ENCODE data around the gene LCN9. TPM values are rescaled to one million over a fixed set of nuclear protein-coding genes. Genes with fewer than 3 reads are reported as not detected.

LCN9 gene
- total RNA-seq, 3 donors from 2014 or later = 0.64 TPM; not detected in 2

DNA sequence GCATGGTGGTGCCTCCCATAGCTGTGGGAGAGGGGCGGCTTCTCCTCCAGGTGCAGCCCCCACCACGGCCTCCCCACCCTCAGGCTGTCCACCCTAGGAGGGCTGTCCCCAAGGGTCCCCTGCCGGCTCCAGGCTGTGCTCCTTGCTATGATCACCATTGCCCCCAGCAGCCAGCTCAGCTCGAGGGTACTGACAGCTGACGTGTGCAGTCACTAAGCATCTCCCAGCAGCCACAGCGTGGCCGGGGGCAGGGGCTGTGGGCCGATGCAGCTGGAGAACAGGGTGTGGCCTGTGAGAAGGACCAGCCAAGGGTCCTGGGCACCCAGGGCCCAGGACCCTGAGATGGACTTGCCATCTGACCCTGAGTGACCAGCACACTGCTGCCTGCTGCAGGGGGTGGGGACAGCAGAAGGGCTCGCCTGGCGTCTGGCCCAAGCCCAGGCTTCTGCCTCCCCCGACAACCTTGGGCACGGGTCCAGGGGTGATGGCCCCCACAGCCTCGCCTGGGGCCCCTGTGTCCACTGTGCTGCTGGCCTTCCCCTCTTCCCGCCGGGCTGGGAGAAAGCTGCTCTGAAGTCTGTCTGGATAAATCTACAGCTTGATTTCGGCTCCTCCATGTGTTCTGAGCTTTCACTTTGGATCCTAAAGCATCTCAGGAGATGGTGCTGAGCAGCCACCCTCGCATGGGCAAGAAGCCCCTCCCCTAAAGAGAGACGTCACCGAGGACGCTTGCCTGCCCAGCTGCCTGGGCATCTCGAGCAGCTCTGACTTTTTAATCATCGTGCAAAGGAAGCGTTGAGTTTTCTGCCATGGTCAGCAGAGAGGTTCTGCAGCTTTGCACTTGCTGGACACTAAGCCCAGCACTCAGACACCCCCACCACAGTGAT lies 44.4 kb downstream of the LCN9 start:
- Histone ChIP-seq H3K4me1 (no peaks in the 10 kb centered on the region), H3K36me3 (no peaks in the 10 kb centered on the region), H3K9me3 (no peaks in the 10 kb centered on the region), H3K27ac (no peak overlapping the region), H3K27me3 (peaks cover 0 to 82% of the 10 kb centered on the region in 2 donors), H3K4me3 (no peak overlapping the region)
- TF ChIP-seq, protein P1, sequence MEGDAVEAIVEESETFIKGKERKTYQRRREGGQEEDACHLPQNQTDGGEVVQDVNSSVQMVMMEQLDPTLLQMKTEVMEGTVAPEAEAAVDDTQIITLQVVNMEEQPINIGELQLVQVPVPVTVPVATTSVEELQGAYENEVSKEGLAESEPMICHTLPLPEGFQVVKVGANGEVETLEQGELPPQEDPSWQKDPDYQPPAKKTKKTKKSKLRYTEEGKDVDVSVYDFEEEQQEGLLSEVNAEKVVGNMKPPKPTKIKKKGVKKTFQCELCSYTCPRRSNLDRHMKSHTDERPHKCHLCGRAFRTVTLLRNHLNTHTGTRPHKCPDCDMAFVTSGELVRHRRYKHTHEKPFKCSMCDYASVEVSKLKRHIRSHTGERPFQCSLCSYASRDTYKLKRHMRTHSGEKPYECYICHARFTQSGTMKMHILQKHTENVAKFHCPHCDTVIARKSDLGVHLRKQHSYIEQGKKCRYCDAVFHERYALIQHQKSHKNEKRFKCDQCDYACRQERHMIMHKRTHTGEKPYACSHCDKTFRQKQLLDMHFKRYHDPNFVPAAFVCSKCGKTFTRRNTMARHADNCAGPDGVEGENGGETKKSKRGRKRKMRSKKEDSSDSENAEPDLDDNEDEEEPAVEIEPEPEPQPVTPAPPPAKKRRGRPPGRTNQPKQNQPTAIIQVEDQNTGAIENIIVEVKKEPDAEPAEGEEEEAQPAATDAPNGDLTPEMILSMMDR (IDR thresholded peaks at IDR 0.05) = no peak
- no peak for TF ChIP-seq POLR2AphosphoS5 (IDR thresholded peaks at IDR 0.05)
- no peak for TF ChIP-seq POLR2A (IDR thresholded peaks at IDR 0.05)
- intact Hi-C loops (cut with DNase I; ENCODE audit: low total_unique reads) = no loop called here
- no peak for DNase-seq (ENCODE audit: low spot score in 2 of 2)

DNA sequence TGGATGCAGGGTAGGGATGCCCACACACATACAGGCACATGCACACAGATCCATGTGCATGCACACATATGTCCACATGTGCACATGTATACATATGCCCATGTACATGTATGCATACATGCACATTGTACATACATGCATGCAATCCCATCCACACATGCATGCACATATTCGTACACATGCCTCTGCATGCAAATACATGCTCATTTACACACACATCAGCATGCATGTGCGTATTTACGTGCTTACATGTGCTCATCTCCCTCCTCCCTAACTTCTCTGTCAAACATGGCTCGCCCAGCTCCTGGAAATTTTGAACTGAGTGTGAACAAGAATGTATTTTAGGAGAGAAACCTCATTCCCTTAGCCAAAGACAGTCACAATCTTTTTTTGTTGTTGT lies 45.1 kb downstream of the LCN9 start:
- DNase-seq (ENCODE audit: low spot score in 2 of 2) = no peak
- H3K9me3 ChIP-seq = no peaks in the 10 kb centered on the region
- peaks cover 0 to 82% of the 10 kb centered on the region in 2 donors for H3K27me3 ChIP-seq
- no peak overlapping the region for H3K4me3 ChIP-seq
- H3K27ac ChIP-seq = no peak overlapping the region
- intact Hi-C loops (cut with DNase I; ENCODE audit: low total_unique reads) = no loop called here
- H3K36me3 ChIP-seq = no peaks in the 10 kb centered on the region
- TF ChIP-seq, protein P1 (IDR thresholded peaks at IDR 0.05) = no peak
- TF ChIP-seq POLR2AphosphoS5 (IDR thresholded peaks at IDR 0.05) (no peak), POLR2A (IDR thresholded peaks at IDR 0.05) (no peak)
- no peaks in the 10 kb centered on the region for H3K4me1 ChIP-seq

DNA sequence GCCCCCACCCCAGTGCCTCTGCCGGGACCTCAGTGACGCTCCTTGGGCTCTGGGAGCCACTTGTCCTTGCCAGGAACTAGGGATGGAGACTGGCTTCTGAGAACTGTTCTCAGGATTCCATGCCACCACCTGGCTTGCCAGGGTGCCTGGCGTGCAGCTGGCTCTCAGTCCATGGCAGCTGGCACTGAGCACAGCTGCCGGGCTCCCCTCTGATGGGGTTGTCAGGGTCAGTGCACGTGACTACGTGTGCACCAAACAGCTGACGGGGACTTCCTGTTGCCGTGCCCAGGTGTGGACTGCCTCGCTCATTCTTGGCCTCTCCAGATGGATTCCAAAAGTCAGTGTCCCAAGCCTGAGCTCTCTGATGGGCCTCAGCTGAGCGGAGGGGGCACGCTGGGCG lies 48.3 kb downstream of the LCN9 start:
- intact Hi-C loops (cut with DNase I; ENCODE audit: low total_unique reads) = no loop called here
- no peaks in the 10 kb centered on the region for H3K9me3 ChIP-seq
- peaks cover 0 to 82% of the 10 kb centered on the region in 2 donors for H3K27me3 ChIP-seq
- TF ChIP-seq, protein P1 (IDR thresholded peaks at IDR 0.05) = no peak
- TF ChIP-seq POLR2A (IDR thresholded peaks at IDR 0.05) = no peak
- no peak for TF ChIP-seq POLR2AphosphoS5 (IDR thresholded peaks at IDR 0.05)
- no peak for DNase-seq (ENCODE audit: low spot score in 2 of 2)
- no peak overlapping the region for H3K4me3 ChIP-seq
- no peak overlapping the region for H3K27ac ChIP-seq
- no peaks in the 10 kb centered on the region for H3K36me3 ChIP-seq
- H3K4me1 ChIP-seq = no peaks in the 10 kb centered on the region

DNA sequence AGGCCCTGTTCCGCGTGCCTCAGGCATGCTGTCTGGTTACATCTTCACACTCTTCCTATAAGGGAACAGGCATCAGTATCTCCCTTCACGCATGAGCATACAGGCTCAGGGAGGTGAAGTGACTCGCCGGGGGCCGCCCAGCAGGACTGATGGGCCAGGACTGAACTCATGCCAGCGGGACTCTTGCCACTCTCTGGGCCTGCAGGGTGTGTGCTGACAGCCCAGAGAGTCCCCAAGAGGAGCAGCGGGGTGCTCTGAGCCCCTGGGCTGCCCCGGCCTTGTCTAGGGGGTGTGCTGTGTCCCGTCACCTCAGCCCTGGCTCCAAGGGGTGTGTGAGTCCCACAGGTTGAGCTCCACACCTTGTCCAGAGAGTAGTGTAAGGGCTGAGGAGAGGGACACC lies 48.8 kb downstream of the LCN9 start:
- Histone ChIP-seq H3K9me3 (no peaks in the 10 kb centered on the region), H3K4me1 (no peaks in the 10 kb centered on the region), H3K27me3 (peaks cover 0 to 82% of the 10 kb centered on the region in 2 donors), H3K27ac (no peak overlapping the region), H3K36me3 (no peaks in the 10 kb centered on the region), H3K4me3 (no peak overlapping the region)
- DNase-seq (ENCODE audit: low spot score in 2 of 2) = no peak
- intact Hi-C loops (cut with DNase I; ENCODE audit: low total_unique reads) = no loop called here
- TF ChIP-seq, protein P1 (IDR thresholded peaks at IDR 0.05) = no peak
- TF ChIP-seq POLR2AphosphoS5 (IDR thresholded peaks at IDR 0.05) (no peak), POLR2A (IDR thresholded peaks at IDR 0.05) (no peak)

DNA sequence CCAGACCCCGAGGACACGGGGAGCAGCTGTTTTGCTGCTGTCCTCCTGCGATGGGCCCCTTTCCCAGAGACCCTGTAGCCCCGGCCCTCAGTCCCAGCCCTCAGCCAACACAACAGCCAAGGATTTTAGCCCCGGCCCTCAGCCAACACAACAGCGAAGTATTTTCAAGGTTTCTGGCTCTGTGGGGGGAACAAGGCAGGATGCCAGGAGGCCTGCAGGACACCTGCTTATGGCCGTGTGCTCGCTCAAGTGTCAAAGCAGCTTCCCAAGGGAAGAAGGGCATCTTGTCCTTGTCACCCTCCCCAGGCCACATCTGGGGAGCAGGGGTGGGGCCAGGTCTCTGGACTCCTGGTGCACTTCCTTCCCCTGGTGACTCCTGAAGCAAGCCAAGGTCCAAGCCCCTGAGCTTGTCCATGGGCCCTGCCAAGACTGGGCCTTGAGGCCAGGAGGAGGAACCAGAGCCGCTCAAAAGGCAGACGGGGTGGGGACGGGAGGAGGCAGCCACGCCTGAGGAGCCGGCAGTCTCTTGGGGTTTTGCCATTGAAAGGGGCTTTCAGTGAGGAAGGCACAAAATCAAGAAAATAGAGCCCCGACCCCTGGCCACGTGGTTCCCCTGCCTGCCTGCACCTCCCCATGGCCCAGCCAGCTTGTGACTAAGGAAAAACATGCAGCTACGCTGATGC lies 49.6 kb downstream of the LCN9 start:
- no peaks in the 10 kb centered on the region for H3K4me1 ChIP-seq
- H3K27ac ChIP-seq = no peak overlapping the region
- DNase-seq (ENCODE audit: low spot score in 2 of 2) = no peak
- H3K9me3 ChIP-seq = no peaks in the 10 kb centered on the region
- no peaks in the 10 kb centered on the region for H3K36me3 ChIP-seq
- intact Hi-C loops (cut with DNase I; ENCODE audit: low total_unique reads) = no loop called here
- peaks cover 0 to 82% of the 10 kb centered on the region in 2 donors for H3K27me3 ChIP-seq
- no peak overlapping the region for H3K4me3 ChIP-seq
- TF ChIP-seq POLR2A (IDR thresholded peaks at IDR 0.05) (no peak), POLR2AphosphoS5 (IDR thresholded peaks at IDR 0.05) (no peak)
- TF ChIP-seq, protein P1 (IDR thresholded peaks at IDR 0.05) = no peak
